ENCODE measurements around the gene LEMD2. TPM values are rescaled to one million over a fixed set of nuclear protein-coding genes. Genes with fewer than 3 reads are reported as not detected.

The LEMD2 gene
- total RNA-seq, 2 experiments from 2014 or later: 49.9 to 59.8 TPM

Other genes starting within 250 kb of the LEMD2 start
- 10 to 100 TPM; 76.0 to 76.2 TPM for gene BAK1, start 208.9 kb downstream of the LEMD2 start, total RNA-seq
- 10 to 100 TPM; 57.8 to 59.3 TPM for gene ITPR3, start 167.8 kb downstream of the LEMD2 start, total RNA-seq
- 10 to 100 TPM; 88.1 to 89.6 TPM for gene UQCC2, start 77.4 kb downstream of the LEMD2 start, total RNA-seq
- gene IP6K3, start 42.2 kb downstream of the LEMD2 start, total RNA-seq: not detected
- gene MLN, start 14.9 kb upstream of the LEMD2 start, total RNA-seq: not detected